NCI-H2227 treated with DMSO at 0.1 percent for 48 hours (cell line): Measurements from ENCODE around the gene CKLF.
"Not testable (repeated sequence)": the region's sequence is repeated elsewhere in the genome, so short reads cannot be mapped to it uniquely, and the experiment has no call there.

Source experiments
- DNase-seq: peaks from one replicate; lab custom pipeline; 2025; lab: John Stamatoyannopoulos, UW

Gene CKLF

DNA sequence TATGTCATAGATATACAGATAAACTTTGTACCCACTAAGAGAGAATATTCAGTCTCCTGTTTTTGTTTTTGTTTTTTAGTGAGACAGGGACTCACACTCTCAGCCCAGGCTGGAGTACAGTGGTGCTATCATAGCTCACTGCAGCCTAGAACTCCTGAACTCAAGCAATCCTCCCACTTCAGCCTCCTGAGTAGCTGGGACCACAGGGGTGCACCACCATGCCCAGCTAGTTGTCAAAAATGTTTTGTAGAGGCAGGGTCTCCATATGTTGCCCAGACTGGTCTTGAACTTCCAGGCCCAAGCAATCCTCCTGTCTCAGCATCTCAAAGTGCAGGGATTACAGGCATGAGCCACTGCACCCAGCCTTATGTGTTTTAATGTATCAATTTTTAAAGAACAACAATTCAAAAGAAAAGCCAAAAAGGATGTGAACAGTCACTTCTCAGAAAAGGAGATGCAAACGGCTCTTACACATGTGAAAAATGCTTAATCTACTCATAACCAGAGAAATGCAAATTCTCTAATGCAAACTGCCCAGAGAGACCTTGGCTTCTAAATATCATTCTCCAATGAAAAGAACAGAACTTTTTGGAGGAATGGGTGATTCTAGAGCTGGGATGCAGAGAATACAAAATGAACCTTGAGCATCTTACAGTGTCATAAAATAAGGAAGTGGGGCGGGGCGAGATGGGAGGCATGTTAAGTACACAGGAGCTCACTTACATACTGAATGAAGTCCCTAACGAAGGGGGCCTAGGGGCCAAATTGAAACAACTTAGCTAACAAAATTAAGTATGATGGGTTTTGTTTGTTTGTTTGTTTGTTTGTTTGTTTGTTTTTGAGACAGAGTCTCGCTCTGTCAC is 44.8 kb downstream of the CKLF start:
- no peak for DNase-seq

DNA sequence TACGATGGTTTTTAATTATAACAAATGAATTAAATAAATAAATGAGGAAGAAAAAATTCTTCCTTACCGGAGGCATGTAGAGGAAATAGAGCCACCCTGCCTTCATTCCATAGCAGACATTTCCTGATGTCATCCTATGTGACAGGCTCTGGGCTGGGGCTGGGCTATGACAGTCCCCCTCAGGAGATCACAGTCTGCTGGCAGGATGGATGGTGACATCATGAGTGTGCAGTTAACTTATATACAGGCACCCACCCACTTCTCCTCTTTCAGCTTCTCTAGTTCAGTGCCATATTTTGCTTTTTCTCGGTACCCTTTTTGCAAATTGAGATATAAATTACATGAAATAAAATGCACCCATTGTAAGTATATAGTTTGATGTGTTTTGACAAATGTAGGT is 45.7 kb downstream of the CKLF start:
- DNase-seq, result no peak

DNA sequence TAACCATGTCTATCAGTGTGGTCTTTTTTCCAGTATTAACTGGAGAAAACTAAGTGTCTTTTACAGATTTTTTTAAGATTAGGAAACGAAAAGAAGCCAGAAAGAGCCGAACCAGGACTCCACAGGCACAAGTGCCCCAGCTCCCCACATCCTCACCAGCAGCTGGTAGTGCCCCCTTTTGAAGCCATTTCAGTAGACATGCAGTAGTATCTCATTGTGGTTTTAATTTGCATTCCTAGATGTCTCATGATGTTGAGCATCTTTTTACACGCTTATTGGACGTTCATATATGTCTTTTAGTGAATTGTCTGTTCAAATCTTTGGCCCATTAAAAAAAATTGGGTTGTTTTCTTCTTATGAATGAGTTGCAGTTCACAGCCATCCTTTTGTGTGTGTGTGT is 47.4 kb downstream of the CKLF start:
- DNase-seq, result no peak

DNA sequence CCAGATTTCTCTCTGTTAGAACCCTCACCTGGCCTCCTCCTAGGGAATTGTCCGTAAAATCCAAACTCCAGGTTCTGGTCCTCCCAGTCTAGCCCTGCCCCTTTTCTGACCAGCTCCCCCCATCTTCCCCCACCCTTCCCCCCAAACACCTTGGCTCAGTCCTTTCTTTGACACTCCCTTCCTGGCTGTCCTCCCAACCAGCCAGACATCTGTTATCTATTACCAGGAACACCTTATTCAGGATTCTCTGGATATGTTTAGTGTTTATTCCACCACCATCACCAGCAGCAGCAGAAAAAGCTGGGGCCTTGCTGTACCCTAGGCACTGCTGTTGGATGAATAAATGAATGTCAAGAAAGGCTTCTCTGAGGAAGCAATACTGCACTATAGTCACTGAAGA is 48.1 kb downstream of the CKLF start:
- no peak for DNase-seq

DNA sequence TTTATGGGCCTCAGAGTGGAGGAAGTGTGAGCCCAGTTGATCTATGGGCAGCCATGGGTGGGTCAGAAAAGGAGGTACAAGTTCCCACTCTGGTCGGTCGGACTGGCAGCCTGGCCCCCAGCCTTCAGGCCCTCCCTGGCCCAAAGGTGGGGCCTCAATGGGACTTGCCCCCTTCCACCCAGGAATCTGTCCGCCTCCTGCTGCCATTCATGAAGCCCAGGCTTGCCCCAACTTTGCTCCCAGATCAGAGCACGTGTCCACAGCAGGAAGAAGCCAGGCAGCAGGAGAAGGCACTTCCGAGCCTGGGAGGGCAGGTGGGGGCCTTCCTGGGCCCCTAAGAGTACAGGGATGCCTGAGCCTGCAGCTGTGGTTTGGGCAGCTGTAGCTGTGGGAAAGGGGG is 49.1 kb downstream of the CKLF start:
- no peak for DNase-seq

DNA sequence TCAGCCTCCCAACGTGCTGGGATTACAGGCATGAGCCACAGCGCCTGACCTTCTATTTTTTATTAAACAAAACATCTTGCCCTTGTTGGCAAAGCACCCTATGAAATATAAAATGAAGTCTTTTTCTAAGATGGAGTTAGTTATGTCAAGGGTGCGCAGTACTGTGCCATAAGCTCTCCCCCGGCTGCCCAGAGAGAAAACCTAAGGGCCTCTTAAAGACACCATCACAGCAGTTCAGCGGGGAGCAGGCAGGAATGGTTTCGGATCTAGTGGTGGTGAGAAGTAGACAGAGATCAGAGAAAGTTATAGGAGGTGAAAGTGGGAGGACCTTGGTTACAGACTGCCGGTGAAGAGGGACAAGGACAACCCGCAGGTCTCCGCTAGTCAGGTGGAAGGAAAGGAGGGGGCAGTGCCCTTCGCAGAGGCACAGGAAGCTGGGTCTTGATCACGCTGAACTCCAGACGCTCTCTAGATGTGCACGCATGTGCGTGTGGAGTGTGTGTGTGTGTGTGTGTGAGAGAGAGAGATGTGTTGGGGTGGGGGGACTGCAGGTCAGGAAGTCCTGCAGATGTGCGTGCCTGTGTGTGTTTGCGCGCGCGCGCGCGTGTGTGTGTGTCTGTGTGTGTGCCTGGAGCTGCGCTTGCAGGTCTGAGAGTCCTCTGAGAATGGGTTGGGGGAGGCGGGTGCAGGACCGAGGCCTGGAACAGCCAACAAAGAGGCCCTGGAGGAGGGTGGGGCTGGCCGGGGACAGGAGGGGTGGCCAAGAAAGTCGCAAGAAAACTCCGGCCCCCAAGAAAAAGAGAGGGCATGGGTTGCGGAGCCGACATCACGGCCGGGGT is 51.4 kb downstream of the CKLF start:
- peak; percentile 62 for DNase-seq

DNA sequence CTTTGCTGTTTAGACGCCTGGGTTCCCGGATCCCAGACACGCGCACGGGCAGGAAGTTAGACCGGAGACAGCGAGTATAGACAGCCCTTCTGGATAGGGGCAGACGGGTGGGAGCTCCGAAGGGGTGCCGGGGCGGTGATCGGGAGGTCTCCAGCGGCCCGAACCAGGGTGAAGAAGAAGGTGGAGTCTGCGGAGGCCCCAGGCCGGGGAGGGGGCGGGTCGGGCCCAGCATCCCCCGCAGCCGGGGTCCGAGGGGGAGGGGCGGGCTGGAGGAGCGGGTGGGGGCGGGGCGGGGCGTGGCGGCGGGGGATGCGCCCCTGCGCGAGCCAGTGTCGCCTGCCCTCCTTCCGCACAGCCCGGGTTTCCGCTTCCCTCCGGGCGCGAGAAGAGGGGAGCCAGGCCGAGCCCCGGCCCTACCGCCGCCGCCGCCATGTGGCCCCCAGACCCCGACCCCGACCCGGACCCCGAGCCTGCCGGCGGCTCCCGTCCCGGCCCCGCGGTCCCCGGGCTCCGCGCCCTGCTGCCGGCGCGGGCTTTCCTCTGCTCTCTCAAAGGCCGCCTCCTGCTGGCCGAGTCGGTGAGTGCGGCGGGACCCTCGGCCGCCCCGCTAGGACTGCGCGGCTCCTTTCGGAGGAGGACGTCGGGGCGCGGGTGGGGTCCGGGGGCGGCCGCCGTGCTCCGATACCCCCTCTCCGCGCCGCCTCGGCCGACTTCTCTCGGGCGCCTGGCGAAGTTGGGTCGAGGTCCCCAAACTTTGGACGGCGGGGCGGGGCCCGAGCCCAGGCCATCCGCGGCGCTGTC is 52.2 kb downstream of the CKLF start, which contains the start of gene CMTM3:
Gene CMTM3 (plus strand): TSS at position 329 of the 801 bp plus-strand sequence. CDS start 102 bp downstream, at position 431.
- DNase-seq, result peak; percentile 62

DNA sequence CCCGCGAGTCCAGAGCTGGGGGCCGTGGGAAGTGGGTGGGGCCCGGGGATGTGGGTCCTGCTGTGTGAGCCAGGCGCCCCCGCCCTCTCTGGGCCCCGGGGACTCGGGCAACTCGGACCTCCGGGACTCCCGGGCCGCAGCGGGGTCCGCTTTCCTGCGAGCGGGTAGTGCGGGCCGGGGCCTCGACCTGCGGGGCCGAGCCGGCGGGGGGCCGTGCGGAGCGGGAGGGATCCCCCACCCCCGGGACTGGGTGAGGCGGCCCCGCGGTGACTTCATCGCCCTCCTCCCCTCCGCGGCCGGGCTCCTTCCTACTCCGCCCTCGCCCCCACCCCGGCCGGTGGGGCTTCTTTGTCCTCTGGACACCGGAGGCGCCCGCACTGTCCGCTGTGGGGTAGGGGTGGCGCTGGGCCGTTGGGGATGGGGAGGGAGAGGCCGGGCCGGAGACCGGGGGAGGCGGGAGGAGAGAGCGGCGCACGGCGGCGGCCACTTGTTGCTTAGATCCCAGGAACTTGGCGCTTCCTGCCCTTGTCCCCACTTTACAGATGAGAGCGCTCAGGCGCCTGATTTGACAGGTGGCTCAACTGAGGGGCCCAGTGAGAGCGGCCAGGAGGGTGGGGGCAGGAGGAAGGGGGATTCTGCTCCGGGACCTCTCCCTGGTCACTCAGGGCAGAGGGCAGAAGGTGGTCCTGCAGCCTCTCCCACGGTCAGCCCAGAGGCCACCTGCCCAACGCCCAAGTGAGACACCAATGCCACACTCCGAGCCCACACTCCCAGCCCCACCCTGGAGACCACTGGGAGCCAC is 53.0 kb downstream of the CKLF start:
- DNase-seq, result no peak

DNA sequence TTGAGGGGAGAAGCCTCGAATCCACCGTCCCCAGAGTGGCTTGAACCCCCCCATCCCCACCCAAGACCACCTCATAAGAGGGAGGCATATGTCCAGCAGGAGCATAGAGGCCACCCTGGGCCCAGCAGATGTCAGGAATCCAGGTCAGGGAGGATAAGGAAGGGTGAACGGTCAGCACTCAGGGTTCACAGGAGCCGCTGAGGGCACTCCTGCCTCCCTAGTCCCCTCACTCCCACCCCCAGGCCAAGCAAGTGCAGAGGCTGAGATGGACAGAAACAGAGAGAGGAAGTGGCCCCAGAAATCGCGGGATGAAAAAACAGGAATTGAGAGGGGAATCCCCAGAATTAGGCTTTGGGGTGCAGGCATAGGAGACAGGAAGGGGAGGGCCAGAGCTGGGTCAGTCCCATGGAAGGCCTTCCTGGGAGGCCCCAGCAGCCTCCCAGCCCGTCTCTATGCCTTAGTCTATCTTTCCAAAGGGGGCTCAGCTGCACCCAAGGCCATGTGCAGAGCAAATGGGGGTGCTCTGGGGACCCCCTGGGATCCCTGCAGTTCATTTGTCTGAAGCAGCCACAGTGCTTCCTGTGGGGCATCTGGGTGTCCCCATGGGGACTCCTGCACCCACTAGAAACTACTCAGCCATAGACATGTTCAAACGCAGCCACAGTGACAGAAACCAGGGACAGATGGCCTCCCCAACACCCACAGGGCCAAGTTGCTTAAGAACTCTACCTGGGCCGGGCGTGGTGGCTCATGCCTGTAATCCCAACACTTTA is 53.8 kb downstream of the CKLF start:
- DNase-seq, result no peak

DNA sequence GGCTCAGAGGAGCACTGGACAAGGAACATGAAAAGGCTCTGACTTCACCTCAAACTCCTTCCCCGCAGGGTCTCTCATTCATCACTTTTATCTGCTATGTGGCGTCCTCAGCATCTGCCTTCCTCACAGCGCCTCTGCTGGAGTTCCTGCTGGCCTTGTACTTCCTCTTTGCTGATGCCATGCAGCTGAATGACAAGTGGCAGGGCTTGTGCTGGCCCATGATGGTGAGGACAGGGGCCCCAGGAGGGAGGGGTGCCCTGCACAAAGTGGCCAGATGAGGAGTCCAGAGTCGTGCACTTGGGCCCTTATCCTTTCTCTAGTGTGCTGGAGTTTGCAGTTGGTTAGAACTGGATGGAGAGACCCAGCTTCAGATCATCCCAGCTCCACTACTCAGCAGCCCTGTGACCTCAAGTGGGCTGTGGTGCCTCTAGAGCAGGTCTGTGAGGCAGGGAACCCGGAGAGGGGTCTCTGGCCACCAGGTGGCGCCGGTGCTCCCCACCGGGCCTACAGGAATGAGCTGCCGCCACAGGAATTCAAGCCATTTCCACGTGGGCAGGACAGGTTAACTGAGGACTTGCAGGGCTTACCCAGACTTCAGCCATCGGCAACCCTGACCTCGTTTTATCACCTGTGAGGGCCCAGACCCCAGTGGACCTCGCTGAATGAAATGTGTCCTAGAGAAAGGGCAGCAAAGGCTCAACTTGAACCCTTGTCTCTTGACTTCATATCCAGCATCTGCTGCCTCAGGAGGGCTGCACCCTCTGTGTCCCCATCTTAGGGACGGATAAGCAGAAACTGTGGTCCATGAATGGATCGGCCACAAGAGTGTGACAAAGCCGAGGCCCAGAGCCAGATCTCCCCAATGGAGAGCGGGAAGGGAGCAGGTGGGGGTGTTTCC is 56.1 kb downstream of the CKLF start:
- peak; percentile 47 for DNase-seq

DNA sequence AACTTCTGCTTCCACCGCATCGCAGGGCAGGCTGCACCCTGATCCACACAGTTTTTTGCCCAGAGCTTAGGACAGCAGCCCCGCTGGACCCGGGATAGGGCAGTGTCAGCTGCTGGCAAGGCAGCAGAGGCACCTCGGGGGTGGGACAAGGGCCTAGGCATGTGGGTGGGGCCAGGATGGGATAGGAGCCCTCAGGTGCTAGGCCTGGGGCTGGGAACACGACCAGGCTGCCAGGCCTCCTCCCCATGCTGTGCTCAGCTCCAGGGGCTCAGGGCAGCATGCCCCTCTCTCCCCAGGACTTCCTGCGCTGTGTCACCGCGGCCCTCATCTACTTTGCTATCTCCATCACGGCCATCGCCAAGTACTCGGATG is 56.7 kb downstream of the CKLF start:
- DNase-seq, result no peak

DNA sequence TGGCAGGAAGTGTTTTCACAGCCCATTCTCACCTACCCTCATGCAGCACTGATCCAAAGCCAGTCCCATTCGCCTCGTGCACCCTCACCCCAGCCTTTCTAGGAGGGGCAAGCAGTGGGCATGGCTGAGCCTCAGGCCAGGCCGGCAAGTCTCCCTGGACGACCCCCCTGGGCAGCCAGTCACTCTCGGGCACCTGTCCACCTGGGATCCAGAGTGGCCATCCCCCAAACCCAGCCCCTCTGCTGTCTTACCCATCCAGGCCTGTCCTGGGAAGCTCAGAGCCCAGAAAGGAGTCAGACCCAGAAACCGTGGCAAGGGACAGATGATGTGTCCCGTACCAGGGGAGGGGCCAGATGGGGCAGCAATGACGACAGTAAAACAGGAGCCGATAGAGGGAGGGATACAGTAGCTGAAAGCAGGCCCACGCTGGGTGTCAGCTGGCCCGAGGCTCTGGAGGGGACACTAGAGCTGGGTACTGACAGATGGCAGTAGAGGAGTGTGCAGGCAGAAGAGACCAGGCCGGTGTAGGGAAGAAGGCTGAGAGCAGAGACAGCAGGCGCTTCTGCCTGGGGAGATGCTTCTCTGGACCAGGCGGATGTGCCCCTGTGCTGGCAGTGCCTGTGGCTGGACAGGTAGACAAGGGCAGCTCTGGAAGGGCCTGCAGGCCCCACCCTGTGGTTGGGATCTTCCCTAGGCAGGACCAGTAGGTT is 57.9 kb downstream of the CKLF start:
- no peak for DNase-seq

DNA sequence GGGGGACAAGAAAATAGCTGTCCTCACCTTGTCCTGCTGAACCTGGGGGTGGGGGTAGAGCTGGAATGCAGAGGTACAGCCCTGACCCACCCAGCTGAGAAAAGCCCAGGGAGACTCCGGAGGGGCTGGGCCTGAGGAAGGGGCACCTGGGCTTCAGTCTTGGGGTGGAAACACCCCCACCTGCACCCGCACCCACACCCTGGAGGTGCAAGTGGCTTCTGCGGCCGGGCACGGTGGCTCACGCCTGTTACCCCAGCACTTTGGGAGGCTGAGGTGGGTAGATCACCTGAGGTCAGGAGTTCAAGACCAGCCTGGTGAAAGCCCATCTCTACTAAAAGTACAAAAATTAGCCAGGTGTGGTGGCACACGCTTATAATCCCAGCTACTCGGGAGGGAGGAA is 59.5 kb downstream of the CKLF start:
- DNase-seq, result not testable (repeated sequence)

DNA sequence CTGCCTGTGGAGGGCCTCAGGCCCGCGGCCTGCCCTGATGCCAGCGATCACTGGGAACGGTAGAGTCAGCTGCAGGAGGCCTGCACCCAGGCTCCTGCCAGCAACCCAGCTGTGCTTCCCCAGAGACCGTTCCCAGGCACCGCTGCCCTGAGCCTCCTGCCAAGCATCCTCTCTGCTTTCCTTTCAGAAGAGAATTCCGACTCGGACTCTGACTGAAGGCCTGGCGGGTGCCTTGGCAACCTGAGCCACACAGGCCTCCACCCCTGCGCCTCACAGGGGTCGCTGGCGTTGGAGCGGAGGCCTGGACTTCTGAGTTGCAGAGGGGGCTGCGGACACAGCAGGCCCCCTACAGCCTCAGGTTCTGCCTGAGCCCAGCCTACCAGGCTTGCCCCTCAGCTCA is 60.0 kb downstream of the CKLF start:
- no peak for DNase-seq

DNA sequence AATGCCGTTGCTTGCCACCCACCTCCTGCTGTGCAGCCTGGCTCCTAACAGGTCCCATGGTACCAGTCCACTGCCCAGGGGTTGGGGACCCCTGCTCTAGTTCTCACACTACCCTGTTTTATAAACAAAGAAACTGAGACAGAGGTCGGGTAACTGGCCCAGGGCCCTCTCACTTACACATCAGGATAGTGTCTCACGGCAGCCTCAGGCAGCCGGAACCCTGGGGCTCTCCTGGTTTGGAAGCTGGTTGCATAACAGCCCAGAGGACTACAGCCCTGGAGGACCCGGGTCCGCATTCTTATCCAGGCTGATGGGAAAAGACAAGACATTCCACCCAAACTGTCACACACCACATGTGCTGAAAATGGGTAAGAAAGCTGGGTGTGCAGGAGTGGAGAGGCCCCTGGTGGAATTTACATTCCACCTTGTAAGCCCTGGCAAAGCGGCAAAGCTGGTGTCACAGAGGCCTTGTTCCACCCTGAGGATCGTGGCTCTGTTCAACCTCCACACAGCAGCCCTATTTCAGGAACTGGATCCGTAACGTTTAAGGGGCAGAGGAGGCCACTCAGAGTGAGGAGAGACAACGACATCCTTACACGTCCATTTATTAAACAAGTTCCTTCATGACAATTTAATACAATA is 61.9 kb downstream of the CKLF start:
- no peak for DNase-seq
